PC-3 (cell line): Measurements from ENCODE around the gene VIM.

Experiments used
- CTCF ChIP-seq: fragments of 300-600 bp; sonication (generic); conservative IDR thresholded peaks from 2 replicates; pipeline ENCODE4 v1.5.1; 2017; ENCODE audit warnings: antibody characterized with exemption, low read depth, mild to moderate bottlenecking, low read length
- EZH2 ChIP-seq: fragments of 300-600 bp; sonication (generic); IDR thresholded peaks from one replicate; pipeline ENCODE4 v1.6.1; 2017; ENCODE audit warnings: antibody characterized with exemption, mild to moderate bottlenecking, low read length; ENCODE audit not compliant: unreplicated experiment
- EZH2phosphoT487 ChIP-seq: fragments of 300-600 bp; sonication (generic); IDR thresholded peaks from 2 replicates; pipeline ENCODE4 v1.6.1; 2018; ENCODE audit warnings: mild to moderate bottlenecking, antibody characterized with exemption, low read length, borderline replicate concordance

GRCh38 chr10:17272648-17273047, 44.6 kb downstream of the VIM start:
- no peak for TF ChIP-seq CTCF
- no peak for TF ChIP-seq EZH2
- no peak for TF ChIP-seq EZH2phosphoT487
